Sigmoid colon (tissue), 4 donors: ENCODE measurements around the gene ABI3.

ENCODE experiments used
- CTCF ChIP-seq, 4 experiments: fragments of 450-650 bp in 3 of 4; fragments of 200-600 bp in 1 of 4; IDR thresholded peaks; one replicate each; pipeline ENCODE4 v1.5.1; 2016 to 2019; ENCODE audit warnings: antibody characterized with exemption in 4 of 4, mild to moderate bottlenecking in 3 of 4, moderate library complexity in 2 of 4
- EP300 ChIP-seq, 4 donors: sonication (generic); formaldehyde crosslinking; IDR thresholded peaks; one replicate each; pipeline ENCODE4 v1.6.1; 2017; ENCODE audit warnings: antibody characterized with exemption in 4 of 4
- POLR2A ChIP-seq, 2 donors: fragments of 450-650 bp; IDR thresholded peaks; one replicate each; pipeline ENCODE4 v1.6.1; 2016; ENCODE audit warnings: antibody characterized with exemption in 2 of 2, mild to moderate bottlenecking in 2 of 2, moderate library complexity in 2 of 2
- POLR2AphosphoS5 ChIP-seq, 4 donors: sonication (generic); formaldehyde crosslinking; IDR thresholded peaks; one replicate each; pipeline ENCODE4 v1.6.1; 2017; ENCODE audit warnings: antibody characterized with exemption in 4 of 4

DNA sequence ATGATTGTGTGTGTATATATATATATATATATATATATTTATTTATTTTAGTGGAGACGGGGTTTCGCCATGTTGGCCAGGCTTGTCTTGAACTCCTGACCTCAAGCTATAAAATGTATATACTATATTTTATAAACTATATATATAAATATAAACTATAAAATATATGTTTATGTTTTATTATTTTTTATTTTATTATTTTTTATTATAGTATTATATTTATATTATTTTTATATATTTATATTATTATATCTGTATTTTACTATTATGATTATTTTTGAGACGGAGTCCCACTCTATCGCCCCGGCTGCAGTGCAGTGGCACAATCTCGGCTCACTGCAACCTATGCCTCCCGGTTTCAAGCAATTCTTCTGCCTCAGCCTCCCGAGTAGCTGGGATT is 30.5 kb downstream of the ABI3 start:
- TF ChIP-seq CTCF (IDR thresholded peaks at IDR 0.05) (no peak), POLR2A (IDR thresholded peaks at IDR 0.05) (no peak), EP300 (IDR thresholded peaks at IDR 0.05) (no peak), POLR2AphosphoS5 (IDR thresholded peaks at IDR 0.05) (no peak)
